Stimulated activated naive CD4-positive, alpha-beta T cell treated with Interleukin-2 at 50 U/mL for 16 hours (primary cell): ENCODE results near the gene TSC22D2.
A peak's percentile ranks its signal among the peaks of the same experiment; 100 is the strongest.

Experiments used
- DNase-seq: peaks from one replicate; lab custom pipeline; 2025; lab: John Stamatoyannopoulos, UW

Gene TSC22D2

GRCh38 chr3:150385296-150386242 lies 22.5 kb upstream of the TSC22D2 start:
- DNase-seq, result no peak

- DNase-seq, result no peak
Measured at GRCh38 chr3:150388498-150389418, 19.3 kb upstream of the TSC22D2 start.

GRCh38 chr3:150390087-150390486 lies 18.0 kb upstream of the TSC22D2 start:
- no peak for DNase-seq

GRCh38 chr3:150391161-150391560 lies 16.9 kb upstream of the TSC22D2 start:
- no peak for DNase-seq

GRCh38 chr3:150393745-150394144 lies 14.4 kb upstream of the TSC22D2 start:
- DNase-seq, result no peak

GRCh38 chr3:150394606-150395005 lies 13.5 kb upstream of the TSC22D2 start:
- DNase-seq, result no peak

DNA sequence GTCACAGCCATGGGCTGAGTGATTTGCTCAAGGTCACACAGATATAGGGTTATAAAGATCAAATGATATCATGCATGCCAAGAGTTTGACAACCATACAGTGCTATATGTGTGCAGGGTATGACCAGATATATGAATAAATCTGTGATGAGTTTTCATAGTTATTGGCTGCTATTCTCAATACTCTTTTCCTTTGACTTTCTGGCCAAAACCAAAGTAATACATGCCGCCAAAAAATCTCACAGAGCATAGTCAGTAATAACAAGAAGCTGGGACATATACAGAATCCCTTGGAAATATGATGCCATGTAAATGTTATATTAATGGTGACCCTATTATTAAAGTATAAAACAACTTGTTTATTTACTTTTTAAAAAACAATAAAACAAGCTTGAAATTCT lies 11.6 kb upstream of the TSC22D2 start:
- DNase-seq, result no peak

DNA sequence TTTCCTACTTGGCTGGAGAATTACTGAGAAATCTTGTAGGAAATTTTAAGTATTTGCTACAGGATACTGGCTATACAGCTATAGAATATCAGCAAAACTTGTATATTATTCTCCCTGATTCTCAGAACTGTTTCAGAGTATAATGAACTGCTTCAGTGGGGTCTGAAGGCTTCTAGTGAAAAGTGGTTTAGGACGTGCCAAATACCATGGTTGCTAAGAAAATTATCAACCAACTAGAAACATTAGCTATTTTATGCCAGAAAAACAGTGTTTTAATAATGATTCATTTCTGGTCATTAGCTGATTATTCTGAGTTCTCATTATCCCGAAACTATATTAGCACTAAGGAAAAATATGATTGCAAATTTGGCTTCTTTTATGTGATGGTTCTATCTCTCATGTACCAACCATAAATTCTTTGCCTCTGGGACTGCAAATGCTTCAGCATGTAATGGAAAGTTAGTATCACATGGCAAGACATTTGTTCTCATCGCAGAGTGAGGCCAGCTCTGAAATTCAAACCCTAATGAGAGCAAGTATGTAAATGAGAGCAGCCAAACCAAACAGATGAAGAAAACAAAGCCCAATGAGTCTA lies 11.0 kb upstream of the TSC22D2 start:
- no peak for DNase-seq

DNA sequence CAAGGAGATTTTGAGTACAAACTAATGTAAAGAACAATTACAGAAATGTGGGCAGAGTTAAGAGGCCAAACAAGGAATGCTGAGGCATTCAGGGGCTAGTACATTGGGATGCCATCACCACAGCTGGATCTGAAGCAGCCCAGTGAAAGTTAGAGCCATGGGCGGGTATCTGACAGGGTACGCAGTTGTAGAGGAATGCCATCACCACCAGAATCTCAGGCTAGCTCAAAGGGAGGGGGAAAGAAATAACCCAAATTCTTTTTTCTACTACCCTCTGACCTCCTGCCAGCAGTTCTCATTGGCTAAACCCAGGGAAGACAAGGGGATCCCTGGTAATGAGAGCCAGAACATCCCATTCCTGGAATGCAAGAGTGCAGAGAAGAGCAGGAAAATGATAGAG lies 9.0 kb upstream of the TSC22D2 start:
- DNase-seq, result no peak

- DNase-seq, result no peak
Measured at GRCh38 chr3:150401285-150401684, 6.8 kb upstream of the TSC22D2 start.

DNA sequence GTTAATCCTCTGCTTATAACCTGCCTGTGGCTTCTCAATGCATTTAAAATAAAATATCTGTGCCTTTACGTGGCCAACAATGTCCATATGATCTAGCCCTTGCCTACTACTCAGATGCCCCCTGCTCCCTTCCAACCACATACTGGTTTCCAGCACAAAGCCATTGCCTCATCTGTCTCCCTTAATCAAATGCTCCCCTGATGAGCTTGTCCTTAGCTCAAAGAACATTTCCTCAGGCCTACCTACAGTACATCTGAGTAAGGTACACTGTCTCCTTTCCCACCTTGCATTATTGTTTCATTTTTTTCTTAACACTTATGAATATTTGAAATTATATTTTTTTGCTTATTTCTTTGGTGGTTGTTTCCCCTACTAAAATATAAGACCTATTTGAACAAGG lies 5.9 kb upstream of the TSC22D2 start:
- no peak for DNase-seq

DNA sequence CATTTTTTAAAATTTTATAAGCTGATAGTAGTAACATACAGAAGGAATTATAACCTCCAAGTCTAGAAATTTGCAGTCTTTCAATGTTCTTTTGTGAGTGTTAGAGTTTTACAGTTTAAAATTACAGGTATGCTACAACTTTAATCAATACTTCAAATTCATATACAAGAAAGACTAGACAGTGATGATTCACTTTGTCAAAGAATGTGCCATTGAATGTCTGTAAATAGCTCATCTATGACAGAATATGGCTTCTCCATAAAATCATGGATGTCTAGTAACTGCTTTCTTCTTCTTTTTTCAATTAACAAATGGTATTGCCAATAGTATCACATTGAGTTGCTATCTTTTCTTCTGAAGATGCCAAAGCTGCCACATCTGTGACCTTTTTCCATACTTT lies 4.1 kb upstream of the TSC22D2 start:
- no peak for DNase-seq

GRCh38 chr3:150407051-150407807 lies 869 bp upstream of the TSC22D2 start:
- DNase-seq, result no peak

DNA sequence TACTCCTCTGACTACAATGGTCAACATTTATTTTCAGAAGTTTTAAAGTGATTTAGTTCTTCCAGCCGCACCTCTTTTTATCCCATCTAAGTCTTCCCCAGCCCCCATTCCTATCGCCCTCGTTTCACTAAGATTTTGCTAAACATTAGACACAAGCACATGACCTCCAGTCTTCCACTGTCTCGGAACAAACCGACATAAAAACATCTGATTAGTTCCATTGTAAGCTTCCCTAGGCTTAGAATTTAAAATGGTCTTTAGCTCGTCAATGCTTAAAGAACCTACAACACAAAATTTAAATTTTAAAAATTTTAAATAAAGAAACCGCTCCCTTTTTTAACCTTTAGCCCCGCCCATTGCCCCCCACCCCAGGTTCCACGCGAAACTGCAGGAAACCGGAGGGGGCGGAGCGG lies 284 bp upstream of the TSC22D2 start:
- no peak for DNase-seq

DNA sequence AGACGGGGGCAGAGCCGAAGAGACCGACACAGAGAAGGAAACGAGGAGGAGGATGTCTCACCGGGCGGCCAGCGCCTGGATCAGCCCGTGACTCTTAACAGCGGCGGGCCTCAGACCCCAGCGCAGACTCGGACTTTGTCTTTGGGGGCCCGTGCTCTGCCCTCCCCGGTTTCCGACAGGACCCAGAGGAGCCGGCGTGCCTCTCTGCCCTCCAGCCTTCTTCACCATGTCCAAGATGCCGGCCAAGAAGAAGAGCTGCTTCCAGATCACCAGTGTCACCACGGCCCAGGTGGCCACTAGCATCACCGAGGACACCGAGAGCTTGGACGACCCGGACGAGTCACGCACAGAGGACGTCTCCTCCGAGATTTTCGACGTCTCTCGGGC lies 1.0 kb downstream of the TSC22D2 start:
- DNase-seq, result no peak

- DNase-seq, result peak; percentile 67
Measured at GRCh38 chr3:150409512-150410310, 1.6 kb downstream of the TSC22D2 start.

DNA sequence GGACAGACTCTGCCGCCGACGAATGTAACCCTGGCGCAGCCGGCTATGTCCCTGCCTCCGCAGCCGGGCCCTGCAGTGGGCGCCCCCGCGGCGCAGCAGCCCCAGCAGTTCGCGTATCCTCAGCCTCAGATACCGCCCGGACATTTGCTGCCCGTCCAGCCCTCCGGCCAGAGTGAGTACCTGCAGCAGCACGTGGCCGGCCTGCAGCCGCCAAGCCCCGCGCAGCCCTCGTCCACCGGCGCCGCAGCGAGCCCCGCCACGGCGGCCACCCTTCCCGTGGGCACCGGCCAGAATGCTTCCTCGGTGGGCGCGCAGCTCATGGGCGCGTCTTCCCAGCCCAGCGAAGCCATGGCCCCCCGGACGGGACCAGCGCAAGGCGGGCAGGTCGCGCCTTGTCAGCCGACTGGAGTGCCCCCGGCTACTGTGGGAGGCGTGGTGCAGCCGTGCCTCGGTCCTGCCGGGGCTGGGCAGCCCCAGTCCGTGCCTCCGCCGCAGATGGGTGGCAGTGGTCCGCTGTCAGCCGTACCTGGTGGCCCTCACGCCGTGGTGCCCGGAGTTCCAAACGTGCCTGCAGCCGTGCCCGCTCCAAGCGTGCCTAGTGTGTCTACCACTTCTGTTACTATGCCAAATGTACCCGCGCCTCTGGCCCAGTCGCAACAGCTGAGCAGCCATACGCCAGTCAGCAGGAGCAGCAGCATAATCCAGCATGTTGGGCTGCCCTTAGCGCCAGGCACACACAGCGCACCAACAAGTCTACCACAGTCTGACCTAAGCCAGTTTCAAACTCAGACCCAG lies 2.4 kb downstream of the TSC22D2 start:
- DNase-seq, result peak; percentile 14

GRCh38 chr3:150411106-150411460 lies 3.0 kb downstream of the TSC22D2 start:
- no peak for DNase-seq

GRCh38 chr3:150411546-150411945 lies 3.4 kb downstream of the TSC22D2 start:
- DNase-seq, result no peak

DNA sequence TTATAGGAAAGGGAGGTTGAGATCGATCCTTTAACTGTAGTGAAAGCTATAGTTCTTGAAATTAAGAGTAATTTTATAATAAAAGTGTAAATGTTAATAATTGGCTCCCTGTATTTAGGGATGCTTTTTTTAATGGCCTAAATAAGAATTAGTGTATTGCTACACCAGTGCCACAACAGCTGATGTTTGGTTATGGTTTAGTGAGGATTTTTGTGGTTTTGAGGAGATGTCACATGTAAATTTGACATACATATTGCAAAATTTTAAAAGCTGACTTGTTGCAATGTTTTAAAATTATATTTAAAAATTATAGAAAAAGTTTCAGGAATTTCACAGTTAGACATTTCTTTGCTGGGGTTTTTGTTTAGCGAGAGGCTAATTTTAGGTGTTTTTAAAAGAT lies 3.9 kb downstream of the TSC22D2 start:
- DNase-seq, result no peak
